Occipital lobe (tissue), 2 donors: ENCODE data around the gene PRSS36. TPM values are rescaled to one million over a fixed set of nuclear protein-coding genes. Genes with fewer than 3 reads are reported as not detected.

Experiments
- DNase-seq: peaks from one replicate; lab custom pipeline; 2025; lab: John Stamatoyannopoulos, UW
- total RNA-seq: library from RNA; depleted of rRNA; stranded (reverse); fragments of >200 nt; gene quantifications from one replicate; pipeline ENCODE4 v1.2.3, GENCODE V29; 2014

The PRSS36 gene
- total RNA-seq, 1 donor from 2014 or later = not detected

GRCh38 chr16:31128711-31129567 lies 20.9 kb downstream of the PRSS36 start:
- DNase-seq = peak; percentile 16

- no peak for DNase-seq
Observed at GRCh38 chr16:31127182-31127581, 22.7 kb downstream of the PRSS36 start.

- DNase-seq = no peak
Observed at GRCh38 chr16:31125844-31126243, 24.0 kb downstream of the PRSS36 start.

- DNase-seq = no peak
Observed at GRCh38 chr16:31120129-31120528, 29.7 kb downstream of the PRSS36 start.

GRCh38 chr16:31118223-31119155 lies 31.4 kb downstream of the PRSS36 start:
- no peak for DNase-seq

- DNase-seq = peak; percentile 97
Observed at GRCh38 chr16:31117384-31118222, 32.3 kb downstream of the PRSS36 start, which contains the start of gene KAT8. TSS of gene KAT8 (plus strand) at chr16:31117664. CDS start at chr16:31117682, 18 bp downstream.

- DNase-seq = no peak
Observed at GRCh38 chr16:31114468-31114867, 35.4 kb downstream of the PRSS36 start.

GRCh38 chr16:31113121-31114120 lies 36.4 kb downstream of the PRSS36 start:
- no peak for DNase-seq

GRCh38 chr16:31112711-31113110 lies 37.2 kb downstream of the PRSS36 start:
- no peak for DNase-seq

GRCh38 chr16:31111881-31112466 lies 37.9 kb downstream of the PRSS36 start:
- DNase-seq = no peak

GRCh38 chr16:31110106-31111034 lies 39.5 kb downstream of the PRSS36 start:
- DNase-seq = no peak

GRCh38 chr16:31109622-31110021 lies 40.2 kb downstream of the PRSS36 start:
- DNase-seq = no peak

GRCh38 chr16:31108794-31109558 lies 40.9 kb downstream of the PRSS36 start:
- DNase-seq = no peak

- peak; percentile 64 for DNase-seq
Observed at GRCh38 chr16:31108035-31108793, 41.7 kb downstream of the PRSS36 start, which contains the start of gene BCKDK. TSS of gene BCKDK (plus strand) at chr16:31108386. CDS start at chr16:31109224, 838 bp downstream.

- DNase-seq = no peak
Observed at GRCh38 chr16:31107465-31107867, 42.4 kb downstream of the PRSS36 start.
